GM18909 (cell line): ENCODE results near the gene NLGN2.

Experiments
- ATAC-seq: cut with Tn5 transposase; IDR thresholded peaks from one replicate; pipeline ENCODE4 v1.9.1; 2021; ENCODE audit warnings: mild to moderate bottlenecking; ENCODE audit not compliant: unreplicated experiment, poor library complexity

Gene NLGN2

GRCh38 chr17:7391307-7391706 lies 16.3 kb upstream of the NLGN2 start:
- ATAC-seq = no peak

GRCh38 chr17:7392696-7393612 lies 14.7 kb upstream of the NLGN2 start:
- ATAC-seq = no peak

- ATAC-seq = peak; percentile 51
These were observed 13.8 kb upstream of the NLGN2 start for GRCh38 chr17:7393613-7394451.

- ATAC-seq = peak; percentile 80
These were observed 13.0 kb upstream of the NLGN2 start, which contains the start of gene PLSCR3 for GRCh38 chr17:7394452-7395191. PLSCR3 (minus strand) TSS chr17:7394525; CDS start chr17:7394110, 415 bp downstream.

- no peak for ATAC-seq
These were observed 11.5 kb upstream of the NLGN2 start for GRCh38 chr17:7396147-7396546.

- no peak for ATAC-seq
These were observed 9.0 kb upstream of the NLGN2 start for GRCh38 chr17:7398612-7399011.

- no peak for ATAC-seq
These were observed 4.5 kb upstream of the NLGN2 start for GRCh38 chr17:7403043-7403726.

- no peak for ATAC-seq
These were observed 4.0 kb upstream of the NLGN2 start for GRCh38 chr17:7403727-7403976.

GRCh38 chr17:7403977-7404736 lies 3.5 kb upstream of the NLGN2 start, which contains the start of gene TMEM256:
TMEM256 (minus strand) TSS chr17:7404097; CDS start chr17:7404084, 13 bp downstream.
- ATAC-seq = peak; percentile 87

GRCh38 chr17:7404737-7405349 lies 2.8 kb upstream of the NLGN2 start:
- ATAC-seq = peak; percentile 5

GRCh38 chr17:7405350-7406234 lies 2.1 kb upstream of the NLGN2 start:
- ATAC-seq = no peak

- ATAC-seq = no peak
These were observed 1.3 kb upstream of the NLGN2 start for GRCh38 chr17:7406235-7406825.

- no peak for ATAC-seq
These were observed 563 bp upstream of the NLGN2 start for GRCh38 chr17:7407082-7407481.

GRCh38 chr17:7408252-7408727 lies 645 bp downstream of the NLGN2 start:
- ATAC-seq = no peak

GRCh38 chr17:7408863-7409262 lies 1.2 kb downstream of the NLGN2 start:
- no peak for ATAC-seq

- no peak for ATAC-seq
These were observed 2.1 kb downstream of the NLGN2 start for GRCh38 chr17:7409716-7410115.

GRCh38 chr17:7410634-7411426 lies 3.2 kb downstream of the NLGN2 start:
- no peak for ATAC-seq
